ENCODE results near the gene PSMC5. TPM values are rescaled to one million over a fixed set of nuclear protein-coding genes. Genes with fewer than 3 reads are reported as not detected.
"Not testable (repeated sequence)": the region's sequence is repeated elsewhere in the genome, so short reads cannot be mapped to it uniquely, and the experiment has no call there.

The PSMC5 gene
- total and polyA plus RNA-seq, 2 donors (not counting 3 experiments of a cell fraction or from before 2014, with no cell fraction given) = 179 to 236 TPM

GRCh38 chr17:63843387-63843888 lies 16.2 kb downstream of the PSMC5 start:
- H3K9ac ChIP-seq (replicated peaks; ENCODE audit: extremely low read depth, insufficient read depth, low read length) = peak overlapping the region; percentile 49
- peak; percentile 71 for DNase-seq (ENCODE audit: low read depth, low spot score)
- dilution Hi-C loops (cut with MboI; ENCODE audit: extremely low pct_ligation_motif_present, low sequenced_read_pairs); intact Hi-C loops (cut with micrococcal nuclease); H3K9me3 ChIP-seq (replicated peaks; ENCODE audit: control insufficient read depth, insufficient read depth, low read length); H3K27me3 ChIP-seq (ENCODE audit: control insufficient read depth in 2 of 2, insufficient read depth in 2 of 2, low read length in 2 of 2); H3K9me1 ChIP-seq (replicated peaks; ENCODE audit: control insufficient read depth, extremely low read depth, insufficient read depth, low read length); H4K20me1 ChIP-seq (replicated peaks; ENCODE audit: control insufficient read depth, extremely low read depth, insufficient read depth, low read length); H3K36me3 ChIP-seq (ENCODE audit: control insufficient read depth in 2 of 2, extremely low read depth in 1 of 2, insufficient read depth in 2 of 2, low read length in 2 of 2): not testable (repeated sequence)
- H3K4me3 ChIP-seq (replicated peaks in 1 of 3; ENCODE audit: insufficient read depth in 1 of 3, low read depth in 1 of 3, low read length in 3 of 3) = peak overlapping the region; percentile 32 to 58 (median 56)
- POLR2A ChIA-PET = interaction anchor here (0.6 kb wide), 1 partner anchor 162 kb away, joined by 7 read pairs; no protein-coding TSS in a partner anchor
- peak overlapping the region; percentile 82 for H3K4me2 ChIP-seq (ENCODE audit: insufficient read depth, low read length)
- FAIRE-seq = peak; percentile 77
- peak; percentile 15 for TF ChIP-seq FOS (IDR thresholded peaks at IDR 0.05; ENCODE audit: borderline replicate concordance, insufficient read depth, low read length)
- CTCF ChIA-PET = interaction anchor here (0.6 to 2.1 kb wide), 6 partner anchors 8 to 418 kb away, joined by 3 to 7 read pairs (median 6); no protein-coding TSS in a partner anchor
- H3K79me2 ChIP-seq (ENCODE audit: control insufficient read depth, insufficient read depth, low read length) = peaks cover 36% of the 10 kb centered on the region
- peak overlapping the region; percentile 63 for H3K27ac ChIP-seq (ENCODE audit: insufficient read depth, low read depth, low read length)
- H3K4me1 ChIP-seq (ENCODE audit: control insufficient read depth, extremely low read depth, insufficient read depth, low read length) = peaks cover 24% of the 10 kb centered on the region
- peak overlapping the region; percentile 72 for H2AFZ ChIP-seq (ENCODE audit: low read depth, low read length)
- BruUV-seq (replicated peaks) = TSS peak; percentile 30

- Histone ChIP-seq H3K79me2 (ENCODE audit: control insufficient read depth, insufficient read depth, low read length) (peaks cover 29% of the 10 kb centered on the region), H3K9me1 (replicated peaks; ENCODE audit: control insufficient read depth, extremely low read depth, insufficient read depth, low read length) (no peaks in the 10 kb centered on the region), H4K20me1 (replicated peaks; ENCODE audit: control insufficient read depth, extremely low read depth, insufficient read depth, low read length) (no peaks in the 10 kb centered on the region), H2AFZ (ENCODE audit: low read depth, low read length) (no peak overlapping the region), H3K27ac (ENCODE audit: insufficient read depth, low read depth, low read length) (peak overlapping the region; percentile 2), H3K9ac (replicated peaks; ENCODE audit: extremely low read depth, insufficient read depth, low read length) (peak overlapping the region; percentile 49), H3K9me3 (replicated peaks; ENCODE audit: control insufficient read depth, insufficient read depth, low read length) (no peaks in the 10 kb centered on the region), H3K4me3 (replicated peaks in 1 of 3; ENCODE audit: insufficient read depth in 1 of 3, low read depth in 1 of 3, low read length in 3 of 3) (peak overlapping the region in 1 of 3 experiments; percentile 58), H3K4me1 (ENCODE audit: control insufficient read depth, extremely low read depth, insufficient read depth, low read length) (peaks cover 24% of the 10 kb centered on the region), H3K27me3 (ENCODE audit: control insufficient read depth in 2 of 2, insufficient read depth in 2 of 2, low read length in 2 of 2) (no peaks in the 10 kb centered on the region), H3K4me2 (ENCODE audit: insufficient read depth, low read length) (peak overlapping the region; percentile 82), H3K36me3 (ENCODE audit: control insufficient read depth in 2 of 2, extremely low read depth in 1 of 2, insufficient read depth in 2 of 2, low read length in 2 of 2) (no peaks in the 10 kb centered on the region)
- CTCF ChIA-PET = interaction anchor here (0.6 to 2.1 kb wide), 6 partner anchors 8 to 418 kb away, joined by 3 to 7 read pairs (median 6); no protein-coding TSS in a partner anchor
- BruUV-seq (replicated peaks) = no TSS peak
- FAIRE-seq = no peak
- POLR2A ChIA-PET = interaction anchor here (0.6 kb wide), 1 partner anchor 163 kb away, joined by 7 read pairs; no protein-coding TSS in a partner anchor
- intact Hi-C loops (cut with micrococcal nuclease) = no loop called here
- dilution Hi-C loops (cut with MboI; ENCODE audit: extremely low pct_ligation_motif_present, low sequenced_read_pairs) = no loop called here
- TF ChIP-seq MYC (IDR thresholded peaks at IDR 0.05; ENCODE audit: low read depth, low read length) = no peak
- no peak for TF ChIP-seq MAX (IDR thresholded peaks at IDR 0.05; ENCODE audit: insufficient read depth, insufficient read length)
- TF ChIP-seq FOS (IDR thresholded peaks at IDR 0.05; ENCODE audit: borderline replicate concordance, insufficient read depth, low read length) = no peak
- no peak for TF ChIP-seq GATA2 (IDR thresholded peaks at IDR 0.05; ENCODE audit: insufficient read depth, insufficient read length, low read depth, low read length)
- no peak for TF ChIP-seq JUN (IDR thresholded peaks at IDR 0.05; ENCODE audit: borderline replicate concordance, insufficient read depth, insufficient read length, low read depth)
- TF ChIP-seq POLR2A (IDR thresholded peaks at IDR 0.05; ENCODE audit: low read depth, low read length) = no peak
- no peak for TF ChIP-seq POLR2AphosphoS5 (IDR thresholded peaks at IDR 0.05; ENCODE audit: insufficient read depth, low read depth, low read length)
- TF ChIP-seq CTCF (IDR thresholded peaks at IDR 0.05; ENCODE audit: extremely low read depth in 1 of 2, insufficient read depth in 1 of 2, low read depth in 1 of 2, low read length in 2 of 2) = no peak
- TF ChIP-seq EZH2 (IDR thresholded peaks at IDR 0.05; ENCODE audit: borderline replicate concordance, low read depth, low read length, severe bottlenecking) = no peak
- DNase-seq (ENCODE audit: low read depth, low spot score) = peak; percentile 6
Observed at GRCh38 chr17:63843910-63844677, 16.9 kb downstream of the PSMC5 start.
